Measurements from ENCODE around the gene KIF19. TPM values are rescaled to one million over a fixed set of nuclear protein-coding genes. Genes with fewer than 3 reads are reported as not detected.

The KIF19 gene
- total RNA-seq, 1 donor = not detected

- no peak overlapping the region for H3K4me2 ChIP-seq (ENCODE audit: insufficient read depth, low read length)
- H2AFZ ChIP-seq (ENCODE audit: low read length) = no peak overlapping the region
- DNase-seq (ENCODE audit: insufficient read length, low spot score, missing footprints) = peak; percentile 75
- peaks cover 3% of the 10 kb centered on the region for H3K27me3 ChIP-seq (ENCODE audit: insufficient read depth, low read length)
- no peaks in the 10 kb centered on the region for H3K9me3 ChIP-seq (ENCODE audit: low read depth, low read length)
- H3K36me3 ChIP-seq (ENCODE audit: insufficient read depth, low read length) = no peaks in the 10 kb centered on the region
- H3K27ac ChIP-seq (ENCODE audit: low read depth, low read length) = no peak overlapping the region
- no peaks in the 10 kb centered on the region for H3K79me2 ChIP-seq (ENCODE audit: insufficient read depth, low read length)
- H4K20me1 ChIP-seq (ENCODE audit: insufficient read depth, low read length) = no peaks in the 10 kb centered on the region
- H3K4me3 ChIP-seq (ENCODE audit: insufficient read depth, low read length) = no peak overlapping the region
- peaks cover 4% of the 10 kb centered on the region for H3K4me1 ChIP-seq (ENCODE audit: insufficient read depth, low read length)
- no peak for TF ChIP-seq CTCF (IDR thresholded peaks at IDR 0.05; ENCODE audit: extremely low read depth, low read depth, low read length)
Observed at GRCh38 chr17:74380086-74380958, 54.3 kb downstream of the KIF19 start.

- H3K79me2 ChIP-seq (ENCODE audit: insufficient read depth, low read length) = no peaks in the 10 kb centered on the region
- H3K9me3 ChIP-seq (ENCODE audit: low read depth, low read length) = no peaks in the 10 kb centered on the region
Observed at GRCh38 chr17:74380959-74381808, 55.2 kb downstream of the KIF19 start.

GRCh38 chr17:74383141-74383540 lies 57.1 kb downstream of the KIF19 start:
- Histone ChIP-seq H3K27ac (ENCODE audit: low read depth, low read length) (no peak overlapping the region), H3K27me3 (ENCODE audit: insufficient read depth, low read length) (peaks cover 3% of the 10 kb centered on the region), H3K79me2 (ENCODE audit: insufficient read depth, low read length) (no peaks in the 10 kb centered on the region), H3K4me1 (ENCODE audit: insufficient read depth, low read length) (peaks cover 10% of the 10 kb centered on the region), H3K9me3 (ENCODE audit: low read depth, low read length) (no peaks in the 10 kb centered on the region), H3K36me3 (ENCODE audit: insufficient read depth, low read length) (no peaks in the 10 kb centered on the region), H3K4me3 (ENCODE audit: insufficient read depth, low read length) (no peak overlapping the region), H3K4me2 (ENCODE audit: insufficient read depth, low read length) (no peak overlapping the region), H4K20me1 (ENCODE audit: insufficient read depth, low read length) (no peaks in the 10 kb centered on the region), H2AFZ (ENCODE audit: low read length) (no peak overlapping the region)
- no peak for TF ChIP-seq CTCF (IDR thresholded peaks at IDR 0.05; ENCODE audit: extremely low read depth, low read depth, low read length)
- DNase-seq (ENCODE audit: insufficient read length, low spot score, missing footprints) = peak; percentile 51

More at GRCh38 chr17:74380959-74381808, 55.2 kb downstream of the KIF19 start:
- no peak for TF ChIP-seq CTCF (IDR thresholded peaks at IDR 0.05; ENCODE audit: extremely low read depth, low read depth, low read length)
- no peak overlapping the region for H3K4me2 ChIP-seq (ENCODE audit: insufficient read depth, low read length)
- no peak overlapping the region for H3K27ac ChIP-seq (ENCODE audit: low read depth, low read length)
- H3K4me3 ChIP-seq (ENCODE audit: insufficient read depth, low read length) = no peak overlapping the region
- H4K20me1 ChIP-seq (ENCODE audit: insufficient read depth, low read length) = no peaks in the 10 kb centered on the region
- H3K4me1 ChIP-seq (ENCODE audit: insufficient read depth, low read length) = peaks cover 5% of the 10 kb centered on the region
- no peak overlapping the region for H2AFZ ChIP-seq (ENCODE audit: low read length)
- peak; percentile 48 for DNase-seq (ENCODE audit: insufficient read length, low spot score, missing footprints)
- H3K27me3 ChIP-seq (ENCODE audit: insufficient read depth, low read length) = peaks cover 3% of the 10 kb centered on the region
- no peaks in the 10 kb centered on the region for H3K36me3 ChIP-seq (ENCODE audit: insufficient read depth, low read length)

GRCh38 chr17:74385201-74385600 lies 59.2 kb downstream of the KIF19 start:
- Histone ChIP-seq H3K4me2 (ENCODE audit: insufficient read depth, low read length) (no peak overlapping the region), H3K36me3 (ENCODE audit: insufficient read depth, low read length) (no peaks in the 10 kb centered on the region), H3K79me2 (ENCODE audit: insufficient read depth, low read length) (no peaks in the 10 kb centered on the region), H3K4me3 (ENCODE audit: insufficient read depth, low read length) (no peak overlapping the region), H3K27me3 (ENCODE audit: insufficient read depth, low read length) (peaks cover 3% of the 10 kb centered on the region), H3K9me3 (ENCODE audit: low read depth, low read length) (no peaks in the 10 kb centered on the region), H3K4me1 (ENCODE audit: insufficient read depth, low read length) (peaks cover 6% of the 10 kb centered on the region), H4K20me1 (ENCODE audit: insufficient read depth, low read length) (no peaks in the 10 kb centered on the region), H2AFZ (ENCODE audit: low read length) (no peak overlapping the region), H3K27ac (ENCODE audit: low read depth, low read length) (no peak overlapping the region)
- no peak for DNase-seq (ENCODE audit: insufficient read length, low spot score, missing footprints)
- TF ChIP-seq CTCF (IDR thresholded peaks at IDR 0.05; ENCODE audit: extremely low read depth, low read depth, low read length) = no peak

Data from osteoblast (primary cell).